Thoracic aorta (tissue), 2 donors: ENCODE measurements around the gene TNFRSF14. TPM values are rescaled to one million over a fixed set of nuclear protein-coding genes. Genes with fewer than 3 reads are reported as not detected.

Experiments used
- ATAC-seq: fragments of 150-250 bp; one replicate; pipeline ENCODE4 v1.8.0; 2017; ENCODE audit warnings: low read depth; ENCODE audit not compliant: insufficient number of reproducible peaks, low FRiP score
- DNase-seq: peaks from one replicate; pipeline ENCODE4 v3.0.0-alpha.2; 2020; ENCODE audit warnings: low spot score
- H3K27ac ChIP-seq, 2 donors: fragments of 200-600 bp; sonication (generic); 1 replicate in 1 of 2; 2 replicates in 1 of 2; pipeline ENCODE4 v1.5.1; 2016; ENCODE audit warnings: mild to moderate bottlenecking in 2 of 2, moderate library complexity in 2 of 2
- H3K27me3 ChIP-seq: fragments of 200-600 bp; sonication (generic); replicated peaks from 2 replicates; pipeline ENCODE4 v1.6.0; 2016; ENCODE audit warnings: mild to moderate bottlenecking; ENCODE audit not compliant: insufficient read depth
- H3K36me3 ChIP-seq: fragments of 200-600 bp; sonication (generic); one replicate; pipeline ENCODE4 v1.5.1; 2016
- H3K4me1 ChIP-seq, 2 donors: fragments of 200-600 bp; sonication (generic); 1 replicate in 1 of 2; 2 replicates in 1 of 2; pipeline versions ENCODE4 v1.5.1 to v1.6.0; 2016; ENCODE audit warnings: low read depth in 2 of 2, mild to moderate bottlenecking in 1 of 2; ENCODE audit not compliant: control insufficient read depth in 1 of 2
- H3K4me3 ChIP-seq: fragments of 200-600 bp; sonication (generic); 2 replicates; pipeline ENCODE4 v1.5.1; 2016; ENCODE audit warnings: mild to moderate bottlenecking
- H3K9me3 ChIP-seq: fragments of 200-600 bp; sonication (generic); 2 replicates; pipeline ENCODE4 v1.5.1; 2016
- total RNA-seq, 2 donors: library from RNA; depleted of rRNA; stranded (reverse); fragments of >200 nt; gene quantifications; one replicate each; pipeline versions ENCODE4 v1.1.0 to v1.2.3, GENCODE V29; 2016
- TF ChIP-seq, protein P1 (sequence below): fragments of 200-600 bp; sonication (generic); IDR thresholded peaks from one replicate; pipeline ENCODE4 v1.5.1; 2019; ENCODE audit warnings: antibody characterized with exemption

TNFRSF14 gene
- total RNA-seq, 2 donors from 2014 or later = 29.6 to 55.6 TPM

DNA sequence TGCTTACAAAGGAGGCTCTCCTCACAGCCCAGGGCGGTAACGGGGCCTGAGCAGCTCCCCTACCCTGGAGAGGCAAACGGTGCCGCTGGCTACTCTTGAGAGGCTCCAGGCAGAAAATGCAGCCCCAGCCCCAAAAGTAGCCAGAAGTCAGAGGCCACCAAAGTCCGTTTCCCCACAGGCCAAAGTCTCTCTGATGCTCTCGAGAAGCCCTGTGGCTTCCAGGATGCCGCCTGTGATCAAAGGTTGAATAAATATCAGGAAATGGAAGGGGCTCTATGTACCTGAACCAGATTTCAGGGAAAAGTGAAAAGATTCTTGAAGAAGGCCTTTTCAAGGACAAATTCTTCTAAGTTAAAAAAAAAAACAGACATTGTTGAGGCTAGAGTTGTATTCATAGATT lies 33.9 kb upstream of the TNFRSF14 start:
- no peak overlapping the region for H3K4me3 ChIP-seq
- ATAC-seq = no peak
- H3K4me1 ChIP-seq = peaks cover 19 to 29% of the 10 kb centered on the region in 2 donors
- TF ChIP-seq, protein P1, sequence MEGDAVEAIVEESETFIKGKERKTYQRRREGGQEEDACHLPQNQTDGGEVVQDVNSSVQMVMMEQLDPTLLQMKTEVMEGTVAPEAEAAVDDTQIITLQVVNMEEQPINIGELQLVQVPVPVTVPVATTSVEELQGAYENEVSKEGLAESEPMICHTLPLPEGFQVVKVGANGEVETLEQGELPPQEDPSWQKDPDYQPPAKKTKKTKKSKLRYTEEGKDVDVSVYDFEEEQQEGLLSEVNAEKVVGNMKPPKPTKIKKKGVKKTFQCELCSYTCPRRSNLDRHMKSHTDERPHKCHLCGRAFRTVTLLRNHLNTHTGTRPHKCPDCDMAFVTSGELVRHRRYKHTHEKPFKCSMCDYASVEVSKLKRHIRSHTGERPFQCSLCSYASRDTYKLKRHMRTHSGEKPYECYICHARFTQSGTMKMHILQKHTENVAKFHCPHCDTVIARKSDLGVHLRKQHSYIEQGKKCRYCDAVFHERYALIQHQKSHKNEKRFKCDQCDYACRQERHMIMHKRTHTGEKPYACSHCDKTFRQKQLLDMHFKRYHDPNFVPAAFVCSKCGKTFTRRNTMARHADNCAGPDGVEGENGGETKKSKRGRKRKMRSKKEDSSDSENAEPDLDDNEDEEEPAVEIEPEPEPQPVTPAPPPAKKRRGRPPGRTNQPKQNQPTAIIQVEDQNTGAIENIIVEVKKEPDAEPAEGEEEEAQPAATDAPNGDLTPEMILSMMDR = no peak
- H3K27me3 ChIP-seq = no peaks in the 10 kb centered on the region
- no peaks in the 10 kb centered on the region for H3K9me3 ChIP-seq
- peaks cover 43% of the 10 kb centered on the region for H3K36me3 ChIP-seq
- no peak overlapping the region for H3K27ac ChIP-seq
- DNase-seq = no peak

GRCh38 chr1:2523191-2523890 lies 32.8 kb upstream of the TNFRSF14 start:
- TF ChIP-seq, protein P1 = no peak
- DNase-seq (no peak), ATAC-seq (no peak)
- H3K36me3 ChIP-seq = peaks cover 32% of the 10 kb centered on the region
- H3K4me3 ChIP-seq = no peak overlapping the region
- H3K4me1 ChIP-seq = peaks cover 30 to 40% of the 10 kb centered on the region in 2 donors
- H3K9me3 ChIP-seq = no peaks in the 10 kb centered on the region
- no peak overlapping the region for H3K27ac ChIP-seq
- H3K27me3 ChIP-seq = no peaks in the 10 kb centered on the region

- Histone ChIP-seq H3K27ac (no peak overlapping the region), H3K4me3 (no peak overlapping the region), H3K9me3 (no peaks in the 10 kb centered on the region), H3K4me1 (peaks cover 37 to 47% of the 10 kb centered on the region in 2 donors), H3K36me3 (peaks cover 25% of the 10 kb centered on the region), H3K27me3 (no peaks in the 10 kb centered on the region)
- no peak for ATAC-seq
- TF ChIP-seq, protein P1 = no peak
- DNase-seq = no peak
Observed at GRCh38 chr1:2523891-2524609, 32.1 kb upstream of the TNFRSF14 start.

DNA sequence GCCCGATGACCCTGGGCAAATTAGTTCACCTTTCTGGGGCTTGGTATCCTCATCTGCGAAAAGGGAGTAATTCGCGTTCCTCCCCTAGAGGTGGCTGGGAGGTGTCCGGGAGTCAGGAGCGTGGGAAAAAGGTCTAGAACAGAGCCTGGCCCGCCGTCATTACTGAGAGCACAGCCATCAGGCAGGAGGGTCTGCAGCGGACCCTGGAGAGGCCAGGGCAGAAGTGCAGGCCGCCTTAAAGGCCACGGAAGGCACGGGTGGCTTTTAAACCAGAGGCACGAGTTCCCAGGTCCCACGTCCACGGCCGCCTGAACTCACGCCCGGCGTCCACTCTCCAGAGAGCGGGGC lies 30.6 kb upstream of the TNFRSF14 start:
- Histone ChIP-seq H3K36me3 (peaks cover 10% of the 10 kb centered on the region), H3K27ac (peak overlapping the region; percentile 38 to 56), H3K4me1 (peaks cover 43 to 59% of the 10 kb centered on the region in 2 donors), H3K4me3 (peak overlapping the region; percentile 76), H3K9me3 (no peaks in the 10 kb centered on the region), H3K27me3 (no peaks in the 10 kb centered on the region)
- TF ChIP-seq, protein P1 = no peak
- DNase-seq (no peak), ATAC-seq (no peak)
